ENCODE measurements around the gene ANKH. TPM values are rescaled to one million over a fixed set of nuclear protein-coding genes. Genes with fewer than 3 reads are reported as not detected.

ANKH gene
- polyA plus RNA-seq, 1 donor (not counting 4 experiments of a cell fraction or from before 2014, with no cell fraction given) = 13.8 TPM

DNA sequence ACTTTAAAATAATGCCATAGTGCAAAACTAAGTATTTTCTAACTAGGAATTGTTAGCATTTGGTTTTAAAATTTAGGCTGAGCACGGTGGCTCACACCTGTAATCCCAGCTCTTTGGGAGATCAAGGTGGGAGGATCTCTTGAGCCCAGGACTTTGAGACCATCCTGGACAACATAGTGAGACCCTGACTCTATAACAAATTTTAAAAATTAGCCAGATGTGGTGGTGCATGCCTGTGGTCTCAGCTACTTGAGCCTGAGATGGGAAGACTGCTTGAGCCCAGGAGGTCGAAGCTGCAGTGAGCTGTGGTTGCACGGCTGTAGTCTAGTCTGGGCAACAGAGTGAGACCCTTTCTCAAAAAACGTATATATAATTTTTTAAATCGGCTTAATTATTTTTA is 202.2 kb downstream of the ANKH start:
- Histone ChIP-seq H3K27ac (ENCODE audit: control insufficient read depth, insufficient read depth, low read length) (peak overlapping the region; percentile 55), H3K27me3 (ENCODE audit: control insufficient read depth, extremely low read depth, insufficient read depth, low read length) (no peaks in the 10 kb centered on the region), H3K79me2 (ENCODE audit: control insufficient read depth, insufficient read depth, low read length) (peaks cover 86% of the 10 kb centered on the region), H3K4me1 (ENCODE audit: control insufficient read depth, extremely low read depth, insufficient read depth, low read length) (peaks cover 57% of the 10 kb centered on the region), H3K9me1 (ENCODE audit: control insufficient read depth, extremely low read depth, insufficient read depth, low read length) (peaks cover 2% of the 10 kb centered on the region), H3K9ac (ENCODE audit: control insufficient read depth, extremely low read depth, insufficient read depth, low read length) (no peak overlapping the region), H3K36me3 (ENCODE audit: control insufficient read depth in 2 of 2, extremely low read depth in 1 of 2, insufficient read depth in 2 of 2, low read length in 2 of 2) (peaks cover 0 to 7% of the 10 kb centered on the region in 2 experiments), H2AFZ (ENCODE audit: control insufficient read depth, low read length) (no peak overlapping the region), H4K20me1 (ENCODE audit: control insufficient read depth, extremely low read depth, insufficient read depth, low read length) (peaks cover 5% of the 10 kb centered on the region), H3K4me2 (ENCODE audit: control insufficient read depth, extremely low read depth, insufficient read depth, low read depth, low read length) (peak overlapping the region; percentile 20), H3K9me3 (ENCODE audit: control insufficient read depth, low read depth, low read length) (no peaks in the 10 kb centered on the region), H3K4me3 (ENCODE audit: control insufficient read depth in 2 of 3, extremely low read depth in 1 of 3, insufficient read depth in 2 of 3, low read depth in 1 of 3, low read length in 3 of 3) (no peak overlapping the region)
- dilution Hi-C loops (cut with MboI; ENCODE audit: extremely low pct_ligation_motif_present, low sequenced_read_pairs) = no loop called here
- TF ChIP-seq, protein P1, sequence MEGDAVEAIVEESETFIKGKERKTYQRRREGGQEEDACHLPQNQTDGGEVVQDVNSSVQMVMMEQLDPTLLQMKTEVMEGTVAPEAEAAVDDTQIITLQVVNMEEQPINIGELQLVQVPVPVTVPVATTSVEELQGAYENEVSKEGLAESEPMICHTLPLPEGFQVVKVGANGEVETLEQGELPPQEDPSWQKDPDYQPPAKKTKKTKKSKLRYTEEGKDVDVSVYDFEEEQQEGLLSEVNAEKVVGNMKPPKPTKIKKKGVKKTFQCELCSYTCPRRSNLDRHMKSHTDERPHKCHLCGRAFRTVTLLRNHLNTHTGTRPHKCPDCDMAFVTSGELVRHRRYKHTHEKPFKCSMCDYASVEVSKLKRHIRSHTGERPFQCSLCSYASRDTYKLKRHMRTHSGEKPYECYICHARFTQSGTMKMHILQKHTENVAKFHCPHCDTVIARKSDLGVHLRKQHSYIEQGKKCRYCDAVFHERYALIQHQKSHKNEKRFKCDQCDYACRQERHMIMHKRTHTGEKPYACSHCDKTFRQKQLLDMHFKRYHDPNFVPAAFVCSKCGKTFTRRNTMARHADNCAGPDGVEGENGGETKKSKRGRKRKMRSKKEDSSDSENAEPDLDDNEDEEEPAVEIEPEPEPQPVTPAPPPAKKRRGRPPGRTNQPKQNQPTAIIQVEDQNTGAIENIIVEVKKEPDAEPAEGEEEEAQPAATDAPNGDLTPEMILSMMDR (optimal IDR thresholded peaks at IDR 0.05 in 1 of 3, IDR thresholded peaks at IDR 0.05 in 1 of 3, conservative IDR thresholded peaks at IDR 0.05 in 1 of 3; ENCODE audit: extremely low read depth in 1 of 3, insufficient read depth in 2 of 3, low read length in 3 of 3) = no peak
- TF ChIP-seq EZH2 (IDR thresholded peaks at IDR 0.05; ENCODE audit: low read length) = no peak
- no peak for FAIRE-seq
- no peak for DNase-seq (ENCODE audit: low read depth, low spot score)

DNA sequence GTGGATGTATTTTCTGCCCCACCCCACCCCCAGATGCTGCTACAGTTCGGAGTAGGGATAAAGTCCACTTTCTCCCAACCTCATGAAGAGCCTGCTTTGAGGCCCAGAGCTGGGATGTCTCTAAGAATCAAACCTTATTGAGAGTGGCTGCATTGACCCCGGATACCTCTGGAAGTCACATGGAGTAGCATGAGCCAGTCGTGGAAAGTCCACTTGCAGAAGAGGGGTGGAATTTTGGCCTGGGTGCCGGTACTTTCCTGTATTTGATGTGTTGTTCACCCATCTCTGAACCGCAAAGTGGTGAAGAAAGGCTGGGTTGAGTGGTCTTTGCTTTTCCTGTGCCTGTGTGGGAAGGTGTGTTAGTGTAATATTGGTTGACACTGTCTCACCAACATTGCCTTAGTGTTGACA is 203.4 kb downstream of the ANKH start:
- DNase-seq (ENCODE audit: low read depth, low spot score) = no peak
- no peaks in the 10 kb centered on the region for H3K27me3 ChIP-seq (ENCODE audit: control insufficient read depth, extremely low read depth, insufficient read depth, low read length)
- dilution Hi-C loops (cut with MboI; ENCODE audit: extremely low pct_ligation_motif_present, low sequenced_read_pairs) = no loop called here
- no peak overlapping the region for H3K4me3 ChIP-seq (ENCODE audit: control insufficient read depth in 2 of 3, extremely low read depth in 1 of 3, insufficient read depth in 2 of 3, low read depth in 1 of 3, low read length in 3 of 3)
- peaks cover 78% of the 10 kb centered on the region for H3K79me2 ChIP-seq (ENCODE audit: control insufficient read depth, insufficient read depth, low read length)
- no peak overlapping the region for H3K9ac ChIP-seq (ENCODE audit: control insufficient read depth, extremely low read depth, insufficient read depth, low read length)
- no peak overlapping the region for H2AFZ ChIP-seq (ENCODE audit: control insufficient read depth, low read length)
- H3K9me1 ChIP-seq (ENCODE audit: control insufficient read depth, extremely low read depth, insufficient read depth, low read length) = peaks cover 2% of the 10 kb centered on the region
- H3K4me1 ChIP-seq (ENCODE audit: control insufficient read depth, extremely low read depth, insufficient read depth, low read length) = peaks cover 61% of the 10 kb centered on the region
- H3K9me3 ChIP-seq (ENCODE audit: control insufficient read depth, low read depth, low read length) = no peaks in the 10 kb centered on the region
- H3K4me2 ChIP-seq (ENCODE audit: control insufficient read depth, extremely low read depth, insufficient read depth, low read depth, low read length) = peak overlapping the region; percentile 4
- no peak for TF ChIP-seq EZH2 (IDR thresholded peaks at IDR 0.05; ENCODE audit: low read length)
- TF ChIP-seq, protein P1 (optimal IDR thresholded peaks at IDR 0.05 in 1 of 3, IDR thresholded peaks at IDR 0.05 in 1 of 3, conservative IDR thresholded peaks at IDR 0.05 in 1 of 3; ENCODE audit: extremely low read depth in 1 of 3, insufficient read depth in 2 of 3, low read length in 3 of 3) = no peak
- FAIRE-seq = no peak
- peak overlapping the region; percentile 22 for H3K27ac ChIP-seq (ENCODE audit: control insufficient read depth, insufficient read depth, low read length)
- H4K20me1 ChIP-seq (ENCODE audit: control insufficient read depth, extremely low read depth, insufficient read depth, low read length) = peaks cover 5% of the 10 kb centered on the region
- H3K36me3 ChIP-seq (ENCODE audit: control insufficient read depth in 2 of 2, extremely low read depth in 1 of 2, insufficient read depth in 2 of 2, low read length in 2 of 2) = peaks cover 0 to 5% of the 10 kb centered on the region in 2 experiments
